HT1080 (cell line): ENCODE measurements around the gene TRPM4. TPM values are rescaled to one million over a fixed set of nuclear protein-coding genes. Genes with fewer than 3 reads are reported as not detected.
"Not testable (repeated sequence)": the region's sequence is repeated elsewhere in the genome, so short reads cannot be mapped to it uniquely, and the experiment has no call there.

Experiments used
- DNase-seq: peaks from one replicate; pipeline ENCODE4 v3.0.0-alpha.2; 2015; ENCODE audit warnings: low read depth
- total RNA-seq: library from RNA; depleted of rRNA; stranded (reverse); fragments of >200 nt; shearing (Covaris generic); gene quantifications from 2 replicates; pipeline ENCODE4 v1.2.3, GENCODE V29; 2014; rRNA removed

TRPM4 gene
- total RNA-seq, 1 experiment from 2014 or later = 8.6 TPM

DNA sequence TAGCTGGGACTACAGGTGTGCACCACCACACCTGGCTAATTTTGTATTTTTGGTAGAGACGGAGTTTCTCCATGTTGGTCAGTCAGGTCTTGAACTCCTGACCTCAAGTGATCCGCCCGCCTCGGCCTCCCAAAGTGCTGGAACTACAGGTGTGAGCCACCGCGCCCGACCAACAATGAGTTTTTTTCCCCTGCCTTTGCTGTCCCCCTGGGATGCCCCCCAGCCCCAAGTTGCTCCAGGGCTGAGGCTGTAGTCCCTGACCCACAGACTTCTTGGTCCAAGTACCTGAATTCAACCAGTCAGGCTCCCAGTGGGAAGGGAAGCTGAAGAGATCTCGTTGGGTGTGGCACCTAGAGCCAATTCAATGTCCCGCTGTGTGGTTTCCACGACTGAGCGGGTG lies 66.8 kb downstream of the TRPM4 start:
- not testable (repeated sequence) for DNase-seq

- DNase-seq = peak; percentile 81
Measured at GRCh38 chr19:49224879-49225278, 67.3 kb downstream of the TRPM4 start.

DNA sequence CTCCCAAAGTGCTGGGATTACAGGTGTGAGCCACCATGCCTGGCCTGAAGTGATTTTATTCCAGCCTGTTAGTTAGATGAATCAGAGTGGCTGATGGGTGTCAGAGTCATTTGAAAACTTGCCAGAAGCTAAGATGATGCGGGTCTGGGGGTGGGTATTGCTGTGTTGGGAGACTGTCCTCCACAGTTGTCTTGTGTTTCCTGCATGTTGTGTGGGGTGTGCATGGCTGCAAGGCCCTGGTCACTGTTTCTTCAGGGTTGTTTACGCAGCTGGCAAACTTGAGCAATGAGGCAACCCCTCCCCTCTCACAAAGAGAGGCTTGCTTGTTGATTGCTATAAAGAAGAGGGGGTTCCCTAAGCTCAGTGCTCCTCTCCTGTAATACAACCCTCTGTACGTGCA lies 71.8 kb downstream of the TRPM4 start:
- no peak for DNase-seq

GRCh38 chr19:49231389-49231788 lies 73.8 kb downstream of the TRPM4 start:
- DNase-seq = no peak

- no peak for DNase-seq
Measured at GRCh38 chr19:49231804-49232203, 74.2 kb downstream of the TRPM4 start.

GRCh38 chr19:49233163-49233562 lies 75.6 kb downstream of the TRPM4 start:
- no peak for DNase-seq

- no peak for DNase-seq
Measured at GRCh38 chr19:49241769-49242168, 84.2 kb downstream of the TRPM4 start.

GRCh38 chr19:49243129-49243528 lies 85.5 kb downstream of the TRPM4 start:
- DNase-seq = no peak

GRCh38 chr19:49243726-49244125 lies 86.1 kb downstream of the TRPM4 start:
- no peak for DNase-seq

DNA sequence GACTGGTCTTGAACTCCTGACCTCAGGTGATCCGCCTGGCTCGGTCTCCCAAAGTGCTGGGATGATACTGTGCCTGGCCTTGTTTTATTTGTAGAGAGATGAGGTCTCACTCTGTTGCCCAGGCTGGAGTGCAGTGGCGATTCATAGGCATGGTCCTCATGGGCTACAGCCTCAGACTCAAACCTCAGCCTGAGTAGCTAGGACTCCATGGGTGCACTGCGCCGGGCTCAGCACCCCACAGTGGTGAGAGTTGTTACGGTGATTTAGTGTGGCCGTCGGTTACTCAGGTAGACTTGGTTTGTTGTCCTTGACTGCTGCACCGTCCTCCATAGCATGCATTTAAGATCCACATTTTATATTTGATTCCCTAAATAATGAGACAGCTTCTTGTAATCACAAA lies 86.7 kb downstream of the TRPM4 start:
- no peak for DNase-seq

- no peak for DNase-seq
Measured at GRCh38 chr19:49247676-49248075, 90.1 kb downstream of the TRPM4 start.

DNA sequence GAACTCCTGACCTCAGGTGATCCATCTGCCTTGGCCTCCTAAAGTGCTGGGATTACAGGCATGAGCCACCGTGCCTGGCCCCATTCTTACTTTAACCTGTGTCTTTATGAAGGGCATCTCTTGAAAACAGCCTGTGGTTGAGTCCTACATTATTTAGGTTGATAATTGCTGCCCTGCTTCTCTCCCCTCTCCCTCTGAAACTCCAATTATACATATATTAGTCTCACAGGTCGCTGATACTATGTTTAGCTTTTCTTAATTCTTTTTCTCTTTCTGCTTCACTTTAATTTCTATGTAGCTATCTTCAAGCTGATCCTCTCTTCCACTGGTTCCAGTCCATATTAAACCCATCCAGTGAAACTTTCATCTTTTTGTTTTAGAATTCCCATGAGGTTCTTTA lies 92.3 kb downstream of the TRPM4 start:
- DNase-seq = no peak

- no peak for DNase-seq
Measured at GRCh38 chr19:49255674-49256073, 98.1 kb downstream of the TRPM4 start.

GRCh38 chr19:49256691-49257090 lies 99.1 kb downstream of the TRPM4 start:
- no peak for DNase-seq

Other genes with a start within 250 kb of the TRPM4 start
- 0.57 TPM in 1 of 2 replicates, not detected in the other for gene DHDH, start 224.1 kb upstream of the TRPM4 start, total RNA-seq
- gene BAX, start 202.9 kb upstream of the TRPM4 start, total RNA-seq = 198 and 273 TPM in 2 replicates
- gene FTL, start 192.5 kb upstream of the TRPM4 start, total RNA-seq = 4,284 and 5,930 TPM in 2 replicates
- 35.2 and 46.1 TPM in 2 replicates for gene GYS1, start 164.5 kb upstream of the TRPM4 start, total RNA-seq
- gene RUVBL2, start 163.9 kb upstream of the TRPM4 start, total RNA-seq = 498 and 522 TPM in 2 replicates
- gene LHB, start 140.7 kb upstream of the TRPM4 start, total RNA-seq = not detected in 2 replicates
- not detected in 2 replicates for gene CGB3, start 133.5 kb upstream of the TRPM4 start, total RNA-seq
- gene CGB2, start 125.9 kb upstream of the TRPM4 start, total RNA-seq = 0.71 TPM in 1 of 2 replicates, not detected in the other
- gene CGB1, start 120.9 kb upstream of the TRPM4 start, total RNA-seq = not detected in 2 replicates
- gene CGB5, start 113.9 kb upstream of the TRPM4 start, total RNA-seq = 0.16 and 0.67 TPM in 2 replicates
- 5.8 and 11.3 TPM in 2 replicates for gene CGB8, start 108.7 kb upstream of the TRPM4 start, total RNA-seq
- gene CGB7, start 100.0 kb upstream of the TRPM4 start, total RNA-seq = 0.10 and 0.61 TPM in 2 replicates
- not detected in 2 replicates for gene NTF4, start 93.0 kb upstream of the TRPM4 start, total RNA-seq
- not detected in 2 replicates for gene KCNA7, start 85.1 kb upstream of the TRPM4 start, total RNA-seq
- 265 and 348 TPM in 2 replicates for gene SNRNP70, start 72.3 kb upstream of the TRPM4 start, total RNA-seq
- gene LIN7B, start 43.4 kb upstream of the TRPM4 start, total RNA-seq = 2.6 and 3.2 TPM in 2 replicates
- 1.6 and 2.1 TPM in 2 replicates for gene C19orf73, start 38.6 kb upstream of the TRPM4 start, total RNA-seq
- 5.0 and 9.3 TPM in 2 replicates for gene PPFIA3, start 38.2 kb upstream of the TRPM4 start, total RNA-seq
- gene HRC, start 2.4 kb upstream of the TRPM4 start, total RNA-seq = not detected in 2 replicates
- not detected in 2 replicates for gene SLC6A16, start 167.4 kb downstream of the TRPM4 start, total RNA-seq
- not detected in 2 replicates for gene CD37, start 177.6 kb downstream of the TRPM4 start, total RNA-seq
- gene TEAD2, start 204.6 kb downstream of the TRPM4 start, total RNA-seq = 6.5 and 7.6 TPM in 2 replicates
- not detected in 2 replicates for gene DKKL1, start 206.1 kb downstream of the TRPM4 start, total RNA-seq
- gene KASH5, start 230.5 kb downstream of the TRPM4 start, total RNA-seq = not detected in 2 replicates